Adrenal gland (tissue), 12 donors: ENCODE measurements around the gene GTF2F2. TPM values are rescaled to one million over a fixed set of nuclear protein-coding genes. Genes with fewer than 3 reads are reported as not detected.

Experiments used
- DNase-seq, 7 donors: peaks; one replicate each; pipeline ENCODE4 v3.0.0-alpha.2; 2019 to 2020
- H3K27ac ChIP-seq, 5 donors: fragments of 200-600 bp; sonication (generic) in 4 of 5; 1 replicate in 3 of 5; 2 replicates in 2 of 5; pipeline versions ENCODE4 v1.5.1 to v1.8.0; 2016 to 2020; ENCODE audit warnings: mild to moderate bottlenecking in 1 of 5
- H3K27me3 ChIP-seq: fragments of 200-600 bp; 2 replicates; pipeline ENCODE4 v1.8.0; 2021
- H3K36me3 ChIP-seq, 2 donors: fragments of 200-600 bp; replicated peaks in 1 of 2; 1 replicate in 1 of 2; 2 replicates in 1 of 2; pipeline versions ENCODE4 v1.5.1 to v1.8.0; 2018 to 2022
- H3K4me1 ChIP-seq, 2 donors: fragments of 200-600 bp; replicated peaks in 1 of 2; 1 replicate in 1 of 2; 2 replicates in 1 of 2; pipeline versions ENCODE4 v1.5.1 to v1.8.0; 2018 to 2021
- H3K4me3 ChIP-seq, 4 donors: fragments of 200-600 bp; sonication (generic) in 3 of 4; one replicate each; pipeline ENCODE4 v1.5.1; 2016 to 2018
- H3K9me3 ChIP-seq, 3 donors: fragments of 200-600 bp; sonication (generic) in 1 of 3; replicated peaks in 1 of 3; 1 replicate in 2 of 3; 2 replicates in 1 of 3; pipeline versions ENCODE4 v1.5.1 to v1.8.0; 2016 to 2021
- POLR2A ChIP-seq, 2 donors: fragments of 450-650 bp; IDR thresholded peaks; one replicate each; pipeline ENCODE4 v1.6.1; 2017; ENCODE audit warnings: antibody characterized with exemption in 2 of 2, mild to moderate bottlenecking in 2 of 2, moderate library complexity in 1 of 2
- WGBS, 4 donors: extraction: QIAGEN DNeasy Blood & Tissue Kit in 2 of 4; methylation state at CpG; one replicate each; pipeline versions ENCODE4 v1.1.5 to v1.1.7; 2013 to 2017; 5-methylcytosine and 5-hydroxymethylcytosine counted together
- intact Hi-C, 2 donors: fragments of 100-400 bp; cut with DNase I; formaldehyde crosslinking; loops; one replicate each; pipeline versions ENCODE4 v1.14.1 to v1.15.0; 2022 to 2023
- polyA plus RNA-seq, 3 donors: library from polyadenylated mRNA; stranded (reverse); fragments of 200-250 nt in 2 of 3; fragments of 350-450 nt in 1 of 3; fragmentation: Illumina TruSeq in 1 of 3; extraction: RNeasy Lipid Tissue Mini Kit (QIAGEN cat#74804) in 1 of 3; gene quantifications; one replicate each; pipeline ENCODE4 v1.2.3, GENCODE V29; 2013 to 2014
- total RNA-seq, 9 donors: library from RNA; depleted of rRNA in 4 of 9; stranded (reverse); fragments of >200 nt in 4 of 9; fragments of 120-200 nt in 1 of 9; fragmentation: NEBNext Ultra II Directional in 1 of 9; extraction: Animal tissue kit (Norgen Biotek cat#: 25700) in 1 of 9; gene quantifications; one replicate each; pipeline versions ENCODE4 v1.1.0 to v1.2.4, GENCODE V29; 2013 to 2023
- TF ChIP-seq, protein P1 (sequence below), 6 experiments: fragments of 450-650 bp in 4 of 6; fragments of 200-600 bp in 2 of 6; sonication (generic) in 1 of 6; IDR thresholded peaks; 1 replicate in 5 of 6; 2 replicates in 1 of 6; pipeline versions ENCODE4 v1.5.1 to v1.8.0; 2016 to 2021; ENCODE audit warnings: antibody characterized with exemption in 6 of 6, mild to moderate bottlenecking in 2 of 6, moderate library complexity in 1 of 6
- donor health status: healthy with polysubstance abuse.
- donor health status: Bipolar disorder and iron deficiency.
- donor health status: DM: yes; HTN: yes; CAD: no.
- donor health status: DM: no; HTN: no; CAD: no.
- donor health status: DM: no; HTN: no; CAD: no.
- donor health status: DM: yes; HTN: yes; CAD: no.

GTF2F2 gene
- total and polyA plus RNA-seq, 12 donors = 11.4 to 34.4 (median 23.0) TPM

DNA sequence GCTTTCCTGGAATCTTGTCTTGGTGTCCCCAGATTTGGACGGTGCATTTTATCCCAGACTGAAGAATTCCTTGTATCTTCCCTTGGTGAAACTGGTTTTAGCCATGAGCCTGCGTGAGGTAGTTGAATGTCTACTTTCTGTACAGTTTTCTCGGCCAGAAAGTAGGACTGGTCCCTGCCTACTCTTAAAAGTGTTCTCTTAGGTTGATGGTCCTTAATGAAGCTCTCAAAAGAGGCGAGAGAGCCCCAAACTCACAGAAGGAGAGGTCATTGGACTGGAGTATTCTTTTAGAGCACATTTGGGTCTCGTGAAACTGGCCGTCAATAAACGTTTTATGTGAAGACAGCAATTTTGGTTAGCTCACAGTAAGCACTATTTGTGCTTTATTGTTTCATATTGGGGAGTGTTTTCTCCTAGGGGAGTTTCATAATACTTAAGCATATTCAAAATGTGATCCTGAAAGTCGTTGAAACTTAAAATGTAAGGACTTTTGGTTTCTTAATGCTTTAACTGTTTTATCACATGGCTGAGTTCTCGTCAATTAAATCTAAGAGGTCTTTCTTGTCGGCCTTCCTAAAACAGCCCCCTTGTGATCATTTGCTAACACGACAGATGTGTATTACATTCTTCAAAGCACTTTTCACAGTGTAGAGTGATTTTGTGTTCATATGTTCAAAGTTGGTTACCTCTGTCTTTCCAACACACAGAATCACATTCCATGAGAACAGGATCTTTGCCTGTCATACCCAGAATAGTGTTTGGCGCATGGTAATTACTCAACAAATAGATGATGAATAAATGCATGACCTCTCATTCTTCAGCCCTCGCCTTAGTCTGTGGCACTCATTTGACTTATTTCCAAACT lies 889 bp downstream of the GTF2F2 start:
- WGBS, 4 donors = 8 to 10% (median 10%) methylated on average over 13 of the region's 13 CpGs
- intact Hi-C loops = no loop called here
- H3K27me3 ChIP-seq = no peaks in the 10 kb centered on the region
- DNase-seq = peak in 1 of 7 donors; percentile 5
- H3K4me1 ChIP-seq = peaks cover 15 to 27% of the 10 kb centered on the region in 2 donors
- H3K9me3 ChIP-seq = no peaks in the 10 kb centered on the region
- TF ChIP-seq POLR2A (IDR thresholded peaks at IDR 0.05) = no peak
- TF ChIP-seq, protein P1, sequence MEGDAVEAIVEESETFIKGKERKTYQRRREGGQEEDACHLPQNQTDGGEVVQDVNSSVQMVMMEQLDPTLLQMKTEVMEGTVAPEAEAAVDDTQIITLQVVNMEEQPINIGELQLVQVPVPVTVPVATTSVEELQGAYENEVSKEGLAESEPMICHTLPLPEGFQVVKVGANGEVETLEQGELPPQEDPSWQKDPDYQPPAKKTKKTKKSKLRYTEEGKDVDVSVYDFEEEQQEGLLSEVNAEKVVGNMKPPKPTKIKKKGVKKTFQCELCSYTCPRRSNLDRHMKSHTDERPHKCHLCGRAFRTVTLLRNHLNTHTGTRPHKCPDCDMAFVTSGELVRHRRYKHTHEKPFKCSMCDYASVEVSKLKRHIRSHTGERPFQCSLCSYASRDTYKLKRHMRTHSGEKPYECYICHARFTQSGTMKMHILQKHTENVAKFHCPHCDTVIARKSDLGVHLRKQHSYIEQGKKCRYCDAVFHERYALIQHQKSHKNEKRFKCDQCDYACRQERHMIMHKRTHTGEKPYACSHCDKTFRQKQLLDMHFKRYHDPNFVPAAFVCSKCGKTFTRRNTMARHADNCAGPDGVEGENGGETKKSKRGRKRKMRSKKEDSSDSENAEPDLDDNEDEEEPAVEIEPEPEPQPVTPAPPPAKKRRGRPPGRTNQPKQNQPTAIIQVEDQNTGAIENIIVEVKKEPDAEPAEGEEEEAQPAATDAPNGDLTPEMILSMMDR (IDR thresholded peaks at IDR 0.05) = no peak
- peak overlapping the region in 4 of 5 donors; percentile 79 to 91 (median 87) for H3K27ac ChIP-seq
- peak overlapping the region; percentile 33 to 85 (median 61) for H3K4me3 ChIP-seq
- no peaks in the 10 kb centered on the region for H3K36me3 ChIP-seq

DNA sequence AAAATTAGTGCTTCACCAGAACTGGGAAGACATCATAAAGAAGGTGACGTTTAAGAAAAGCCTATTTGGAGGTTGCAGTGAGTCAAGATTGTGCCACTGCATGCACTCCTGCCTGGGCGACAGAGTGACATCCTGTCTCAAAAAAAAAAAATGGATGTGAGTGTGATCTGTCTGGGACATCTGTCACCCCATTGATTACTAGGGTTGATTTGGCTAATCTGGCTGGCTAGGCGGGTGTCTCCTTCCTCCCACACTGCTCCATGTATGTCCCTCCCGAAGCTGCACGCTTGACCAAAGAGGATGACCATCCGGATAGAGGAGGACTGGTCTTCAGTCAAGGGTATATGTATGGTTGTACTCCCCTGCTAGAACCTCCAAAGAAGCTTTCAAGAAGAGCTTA lies 2.6 kb downstream of the GTF2F2 start:
- WGBS, 4 donors = 86 to 92% (median 89%) methylated on average over 6 of the region's 6 CpGs
- H3K4me3 ChIP-seq = no peak overlapping the region
- H3K27me3 ChIP-seq = no peaks in the 10 kb centered on the region
- peaks cover 15 to 27% of the 10 kb centered on the region in 2 donors for H3K4me1 ChIP-seq
- intact Hi-C loops = no loop called here
- H3K27ac ChIP-seq = no peak overlapping the region
- no peaks in the 10 kb centered on the region for H3K36me3 ChIP-seq
- TF ChIP-seq, protein P1 (IDR thresholded peaks at IDR 0.05) = no peak
- TF ChIP-seq POLR2A (IDR thresholded peaks at IDR 0.05) = no peak
- no peak for DNase-seq
- no peaks in the 10 kb centered on the region for H3K9me3 ChIP-seq

- peak overlapping the region in 2 of 5 donors; percentile 20 to 23 for H3K27ac ChIP-seq
- H3K36me3 ChIP-seq = no peaks in the 10 kb centered on the region
- 73 to 76% (median 75%) methylated on average over 6 of the region's 6 CpGs for WGBS, 4 donors
Measured at GRCh38 chr13:45132369-45133064, 12.2 kb downstream of the GTF2F2 start.

More at GRCh38 chr13:45132369-45133064, 12.2 kb downstream of the GTF2F2 start:
- Histone ChIP-seq H3K9me3 (no peaks in the 10 kb centered on the region), H3K4me1 (peaks cover 0 to 15% of the 10 kb centered on the region in 2 donors), H3K4me3 (no peak overlapping the region), H3K27me3 (no peaks in the 10 kb centered on the region)
- intact Hi-C loops = no loop called here
- DNase-seq = no peak
- no peak for TF ChIP-seq POLR2A (IDR thresholded peaks at IDR 0.05)
- TF ChIP-seq, protein P1 (IDR thresholded peaks at IDR 0.05) = no peak
